ENCODE results near the gene HLA-E. TPM values are rescaled to one million over a fixed set of nuclear protein-coding genes. Genes with fewer than 3 reads are reported as not detected.

HLA-E gene
- total and polyA plus RNA-seq, 2 of the 13 experiments (the other 11 are each of a cell fraction or from before 2014, with no cell fraction given), result 45.2 to 90.4 TPM

- TF ChIP-seq BCL3 (CRISPR knock-in tag; IDR thresholded peaks at IDR 0.05), result no peak
- TF ChIP-seq ZSCAN5A (CRISPR knock-in tag; IDR thresholded peaks at IDR 0.05; ENCODE audit: borderline replicate concordance), result no peak
- no peak for TF ChIP-seq GATAD1 (CRISPR knock-in tag; IDR thresholded peaks at IDR 0.05)
- no peak; the same call in 1 of the 2 replicates for TF ChIP-seq ZNF792 (CRISPR knock-in tag; IDR thresholded peaks at IDR 0.05)
- TF ChIP-seq MIXL1 (CRISPR knock-in tag; IDR thresholded peaks at IDR 0.05), result peak; percentile 40; the same call in 1 of the 2 replicates
- no peak for TF ChIP-seq MTF1 (CRISPR knock-in tag; IDR thresholded peaks at IDR 0.05)
- TF ChIP-seq REST (IDR thresholded peaks at IDR 0.05; ENCODE audit: borderline replicate concordance in 1 of 2, low read depth in 1 of 2, low read length in 2 of 2), result no peak
- no peak for TF ChIP-seq SRSF9 (IDR thresholded peaks at IDR 0.05; ENCODE audit: borderline replicate concordance, insufficient read depth, low read depth, low read length, poor library complexity, severe bottlenecking)
- TF ChIP-seq JUNB (CRISPR knock-in tag; IDR thresholded peaks at IDR 0.05; ENCODE audit: borderline replicate concordance), result no peak
- no peak; the same call in 1 of the 2 replicates for TF ChIP-seq ZNF761 (CRISPR knock-in tag; conservative IDR thresholded peaks at IDR 0.05)
- TF ChIP-seq SP2 (CRISPR knock-in tag; IDR thresholded peaks at IDR 0.05), result peak; percentile 40; the same call in 1 of the 2 replicates
- no peak for TF ChIP-seq ZNF232 (CRISPR knock-in tag; IDR thresholded peaks at IDR 0.05; ENCODE audit: borderline replicate concordance)
- no peak for TF ChIP-seq PPARG (CRISPR knock-in tag; conservative IDR thresholded peaks at IDR 0.05)
- peak; percentile 16; the same call in 1 of the 2 replicates for TF ChIP-seq NFKB2 (CRISPR knock-in tag; IDR thresholded peaks at IDR 0.05; ENCODE audit: borderline replicate concordance)
- 0 out of 2 replicates have a peak, but pooled peaks have one; percentile 61 for TF ChIP-seq ZNF704 (CRISPR knock-in tag; IDR thresholded peaks at IDR 0.05; ENCODE audit: borderline replicate concordance)
- TF ChIP-seq SMARCC2 (IDR thresholded peaks at IDR 0.05), result no peak
- TF ChIP-seq TERF1 (CRISPR knock-in tag; IDR thresholded peaks at IDR 0.05), result no peak
Measured at GRCh38 chr6:30489081-30490025, at the start of gene HLA-E (continued).
